ENCODE results near the gene TEX14. TPM values are rescaled to one million over a fixed set of nuclear protein-coding genes. Genes with fewer than 3 reads are reported as not detected.

TEX14 gene
- total RNA-seq, 1 experiment from 2014 or later: 0.31 TPM

DNA sequence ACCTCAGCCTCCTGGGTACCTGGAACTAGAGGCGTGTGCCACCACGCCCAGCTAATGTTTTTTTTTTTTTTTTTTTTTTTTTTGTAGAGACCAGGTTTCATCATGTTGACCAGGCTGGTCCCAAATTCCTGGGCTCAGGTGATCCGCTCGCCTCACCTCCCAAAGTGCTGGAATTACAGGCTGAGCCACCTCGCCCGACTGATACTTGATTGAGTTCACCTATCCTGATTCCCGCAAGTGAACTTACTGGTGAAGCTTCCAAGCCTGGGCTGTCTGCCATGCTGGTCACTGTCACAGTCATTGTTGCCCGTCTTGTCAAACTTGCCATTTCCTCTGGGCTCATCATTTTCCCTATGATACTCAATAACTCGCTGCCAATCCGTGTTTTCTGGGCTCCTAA lies 106.3 kb downstream of the TEX14 start:
- Mint-ChIP-seq H3K27me3 (ENCODE audit: low read depth) (no peaks in the 10 kb centered on the region), H3K4me3 (no peak overlapping the region), H3K9me3 (no peaks in the 10 kb centered on the region), H3K4me1 (peaks cover 3 to 4% of the 10 kb centered on the region in 2 experiments; a peak in 1 of 4 replicates), H3K36me3 (ENCODE audit: insufficient read depth in 1 of 3, low read depth in 3 of 3) (no peaks in the 10 kb centered on the region), H3K27ac (no peak overlapping the region)
- Histone ChIP-seq H3K27me3 (ENCODE audit: insufficient read depth, low read length) (no peaks in the 10 kb centered on the region), H2BK12ac (ENCODE audit: insufficient read length, low read depth, low read length) (no peak overlapping the region), H3K23ac (ENCODE audit: insufficient read length, low read depth, low read length) (no peak overlapping the region), H2BK5ac (ENCODE audit: insufficient read length, low read length) (no peak overlapping the region), H3K23me2 (ENCODE audit: insufficient read length, low read depth, low read length, poor library complexity, severe bottlenecking) (no peaks in the 10 kb centered on the region), H3K56ac (ENCODE audit: insufficient read length, low read depth, low read length) (no peak overlapping the region), H3K4me1 (ENCODE audit: insufficient read depth, low read length) (no peaks in the 10 kb centered on the region), H2BK15ac (ENCODE audit: low read depth, low read length) (no peak overlapping the region), H2AFZ (ENCODE audit: low read length) (no peak overlapping the region), H3T11ph (ENCODE audit: low read length) (no peak overlapping the region), H3K4ac (ENCODE audit: low read depth, low read length) (no peak overlapping the region), H4K8ac (replicated peaks; ENCODE audit: insufficient read length, low read depth, low read length) (no peak overlapping the region), H3K79me2 (ENCODE audit: insufficient read depth, low read length) (no peaks in the 10 kb centered on the region), H2BK120ac (ENCODE audit: low read depth, low read length, poor library complexity, severe bottlenecking) (no peak overlapping the region), H3K27ac (ENCODE audit: insufficient read length, low read depth, low read length) (no peak overlapping the region), H4K20me1 (ENCODE audit: control insufficient read depth, insufficient read depth, insufficient read length) (no peaks in the 10 kb centered on the region), H4K5ac (ENCODE audit: insufficient read length, low read depth, low read length) (no peak overlapping the region), H2AK5ac (ENCODE audit: insufficient read length, low read length) (no peak overlapping the region), H3K79me1 (ENCODE audit: insufficient read depth, low read depth, low read length, poor library complexity, severe bottlenecking) (no peaks in the 10 kb centered on the region), H3K18ac (ENCODE audit: insufficient read length, low read depth, low read length) (no peak overlapping the region), H4K91ac (ENCODE audit: insufficient read length, low read depth, low read length) (no peak overlapping the region), H2BK20ac (ENCODE audit: low read depth, low read length, poor library complexity, severe bottlenecking) (no peak overlapping the region), H3K9ac (ENCODE audit: extremely low read depth, insufficient read length, low read length) (no peak overlapping the region), H3K4me2 (ENCODE audit: insufficient read depth, insufficient read length, low read length) (no peak overlapping the region), H3K14ac (ENCODE audit: insufficient read depth, low read length) (no peak overlapping the region), H3K9me3 (ENCODE audit: control insufficient read depth, low read depth, low read length) (no peaks in the 10 kb centered on the region)
- WGBS (ENCODE audit: extremely low coverage, insufficient read length, low lambda C conversion rate): no CpG with 5 or more reads among the region's 10 CpGs
- no peak for TF ChIP-seq CTCF (conservative IDR thresholded peaks at IDR 0.05)
- DNase-seq: no peak
